D721Med (cell line): Measurements from ENCODE around the gene CNTNAP2.

ENCODE experiments used
- DNase-seq: peaks from one replicate; pipeline ENCODE4 v3.0.0; 2011; ENCODE audit warnings: low spot score; ENCODE audit not compliant: insufficient read length
- FAIRE-seq: peaks from 2 replicates; lab custom pipeline; 2011; peaks lifted over from hg19 to GRCh38; lab: Jason Lieb, UNC
- CTCF ChIP-seq: IDR thresholded peaks from 2 replicates; pipeline ENCODE4 v1.5.1; 2012; ENCODE audit warnings: mild to moderate bottlenecking, control low read depth; ENCODE audit not compliant: insufficient read depth; ENCODE audit errors: missing control alignments

CNTNAP2 gene

GRCh38 chr7:147443942-147444341 lies 1327.3 kb downstream of the CNTNAP2 start:
- TF ChIP-seq CTCF: no peak
- FAIRE-seq (no peak), DNase-seq (no peak)

- FAIRE-seq (no peak), DNase-seq (no peak)
- TF ChIP-seq CTCF: no peak
Observed at GRCh38 chr7:147452816-147453215, 1336.2 kb downstream of the CNTNAP2 start.

GRCh38 chr7:147465223-147465622 lies 1348.6 kb downstream of the CNTNAP2 start:
- no peak for DNase-seq
- TF ChIP-seq CTCF: no peak
- FAIRE-seq: no peak

GRCh38 chr7:147472556-147472955 lies 1356.0 kb downstream of the CNTNAP2 start:
- FAIRE-seq (no peak), DNase-seq (no peak)
- TF ChIP-seq CTCF: no peak

GRCh38 chr7:147474862-147475261 lies 1358.3 kb downstream of the CNTNAP2 start:
- no peak for TF ChIP-seq CTCF
- DNase-seq: no peak
- FAIRE-seq: no peak

GRCh38 chr7:147477526-147477925 lies 1360.9 kb downstream of the CNTNAP2 start:
- no peak for DNase-seq
- FAIRE-seq: no peak
- TF ChIP-seq CTCF: no peak

GRCh38 chr7:147478796-147479195 lies 1362.2 kb downstream of the CNTNAP2 start:
- no peak for FAIRE-seq
- no peak for DNase-seq
- TF ChIP-seq CTCF: no peak
